OCI-LY3 (cell line): ENCODE results near the gene GVQW3.

Experiments used
- H2AFZ ChIP-seq: fragments of 200-600, 300-600 bp; shearing (Covaris generic); 2 replicates; pipeline ENCODE4 v1.6.0; 2014; ENCODE audit warnings: antibody characterized with exemption, low read depth, low read length
- H3K27ac ChIP-seq: fragments of 200-600, 300-600 bp; sonication (generic); 2 replicates; pipeline ENCODE4 v1.5.1; 2014; ENCODE audit warnings: mild to moderate bottlenecking, low read length, moderate library complexity, mixed read lengths
- H3K27me3 ChIP-seq: fragments of 200-600, 300-600 bp; sonication (generic); 2 replicates; pipeline ENCODE4 v1.6.1; 2014; ENCODE audit warnings: low read depth, low read length, mixed read lengths
- H3K36me3 ChIP-seq: fragments of 200-600, 300-600 bp; sonication (generic); replicated peaks from 2 replicates; pipeline ENCODE3; 2014; ENCODE audit warnings: low read depth, low read length, mixed read lengths
- H3K4me1 ChIP-seq: fragments of 300-600, 200-600 bp; sonication (generic); 2 replicates; pipeline ENCODE4 v1.6.1; 2014; ENCODE audit warnings: low read length, mixed read lengths
- H3K4me2 ChIP-seq: fragments of 200-600, 300-600 bp; sonication (generic); 2 replicates; pipeline ENCODE4 v1.6.1; 2014; ENCODE audit warnings: low read length, mixed read lengths
- H3K4me3 ChIP-seq: fragments of 300-600, 200-600 bp; sonication (generic); 2 replicates; pipeline ENCODE4 v1.5.1; 2014; ENCODE audit warnings: antibody characterized with exemption, mild to moderate bottlenecking, low read length, moderate library complexity
- H3K79me2 ChIP-seq: fragments of 300-600, 200-600 bp; shearing (Covaris generic); 2 replicates; pipeline ENCODE4 v1.6.1; 2014; ENCODE audit warnings: mild to moderate bottlenecking, low read length, mixed read lengths
- H3K9ac ChIP-seq: fragments of 300-600, 200-600 bp; shearing (Covaris generic); 2 replicates; pipeline ENCODE4 v1.6.0; 2014; ENCODE audit warnings: mild to moderate bottlenecking, low read length, moderate library complexity
- H3K9me3 ChIP-seq: fragments of 200-600, 300-600 bp; shearing (Covaris generic); 2 replicates; pipeline ENCODE4 v1.6.1; 2014; ENCODE audit warnings: low read length, mixed read lengths; ENCODE audit not compliant: insufficient read depth
- H4K20me1 ChIP-seq: fragments of 200-600, 300-600 bp; sonication (generic); 2 replicates; pipeline ENCODE4 v1.6.1; 2016; ENCODE audit warnings: low read length, mixed read lengths; ENCODE audit not compliant: insufficient read depth
- EZH2phosphoT487 ChIP-seq: fragments of 200-600 bp; shearing (Covaris generic); IDR thresholded peaks from 2 replicates; pipeline ENCODE4 v1.6.1; 2018; ENCODE audit warnings: antibody characterized with exemption, mixed run types, low read depth
- TF ChIP-seq, protein P1 (sequence below): fragments of 200-600, 300-600 bp; sonication (generic); IDR thresholded peaks from 2 replicates; pipeline ENCODE4 v1.5.1; 2014; ENCODE audit warnings: antibody characterized with exemption, low read length, low read depth

GVQW3 gene

DNA sequence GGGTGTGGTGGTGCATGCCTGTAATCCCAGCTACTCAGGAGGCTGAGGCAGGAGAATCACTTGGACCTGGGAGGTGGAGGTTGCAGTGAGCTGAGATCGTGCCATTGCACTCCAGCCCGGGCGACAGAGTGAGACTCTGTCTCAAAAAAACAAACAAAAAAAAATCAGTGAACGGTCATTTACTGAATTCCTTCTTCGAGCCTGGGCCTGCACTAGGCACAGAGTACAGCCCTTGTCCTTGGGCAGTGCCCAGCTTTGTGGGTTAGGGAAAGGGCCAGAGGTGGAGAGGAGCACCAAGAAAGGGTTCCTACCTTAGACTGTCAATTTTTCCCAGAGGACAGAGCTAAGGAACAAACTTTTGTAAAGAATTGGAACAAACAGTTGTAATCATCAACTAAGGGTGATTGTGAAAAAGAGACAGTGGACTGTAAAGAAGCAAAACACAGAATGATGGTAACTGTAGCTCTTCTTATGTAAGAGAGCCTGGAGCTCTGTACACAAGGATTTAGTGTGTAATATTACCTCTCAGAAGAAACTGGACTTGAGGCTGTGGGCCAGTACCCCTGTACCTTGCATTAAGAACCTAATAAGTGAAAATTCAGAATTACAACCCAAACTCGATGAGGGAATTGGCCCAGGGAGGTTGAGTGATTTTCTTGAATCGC is 10.8 kb downstream of the GVQW3 start:
- Histone ChIP-seq H3K36me3 (no peaks in the 10 kb centered on the region), H3K4me2 (no peak overlapping the region), H3K9me3 (no peaks in the 10 kb centered on the region), H3K9ac (no peak overlapping the region), H3K27me3 (peaks cover 36% of the 10 kb centered on the region), H3K4me1 (peaks cover 16% of the 10 kb centered on the region), H2AFZ (no peak overlapping the region), H4K20me1 (no peaks in the 10 kb centered on the region), H3K27ac (no peak overlapping the region), H3K4me3 (no peak overlapping the region), H3K79me2 (no peaks in the 10 kb centered on the region)
- TF ChIP-seq EZH2phosphoT487: no peak
- TF ChIP-seq, protein P1, sequence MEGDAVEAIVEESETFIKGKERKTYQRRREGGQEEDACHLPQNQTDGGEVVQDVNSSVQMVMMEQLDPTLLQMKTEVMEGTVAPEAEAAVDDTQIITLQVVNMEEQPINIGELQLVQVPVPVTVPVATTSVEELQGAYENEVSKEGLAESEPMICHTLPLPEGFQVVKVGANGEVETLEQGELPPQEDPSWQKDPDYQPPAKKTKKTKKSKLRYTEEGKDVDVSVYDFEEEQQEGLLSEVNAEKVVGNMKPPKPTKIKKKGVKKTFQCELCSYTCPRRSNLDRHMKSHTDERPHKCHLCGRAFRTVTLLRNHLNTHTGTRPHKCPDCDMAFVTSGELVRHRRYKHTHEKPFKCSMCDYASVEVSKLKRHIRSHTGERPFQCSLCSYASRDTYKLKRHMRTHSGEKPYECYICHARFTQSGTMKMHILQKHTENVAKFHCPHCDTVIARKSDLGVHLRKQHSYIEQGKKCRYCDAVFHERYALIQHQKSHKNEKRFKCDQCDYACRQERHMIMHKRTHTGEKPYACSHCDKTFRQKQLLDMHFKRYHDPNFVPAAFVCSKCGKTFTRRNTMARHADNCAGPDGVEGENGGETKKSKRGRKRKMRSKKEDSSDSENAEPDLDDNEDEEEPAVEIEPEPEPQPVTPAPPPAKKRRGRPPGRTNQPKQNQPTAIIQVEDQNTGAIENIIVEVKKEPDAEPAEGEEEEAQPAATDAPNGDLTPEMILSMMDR: no peak

DNA sequence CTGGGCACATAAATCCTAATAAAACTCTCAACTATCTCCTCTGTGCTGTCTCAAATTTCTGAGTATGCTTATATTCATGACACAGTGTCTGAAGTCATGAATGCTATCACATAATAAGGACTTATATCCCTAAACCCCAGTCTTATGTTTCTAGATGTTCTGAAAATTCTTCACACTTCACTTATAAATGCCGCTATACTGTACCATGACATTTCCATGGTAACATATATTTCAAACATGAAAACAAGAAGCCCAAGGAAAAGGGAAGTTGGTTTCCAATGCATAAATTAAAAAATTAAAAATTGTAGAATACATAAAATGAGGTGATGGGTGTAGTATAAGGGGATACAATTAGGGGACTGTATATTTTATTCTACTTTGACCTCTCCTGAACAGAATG is 11.7 kb downstream of the GVQW3 start:
- peaks cover 26% of the 10 kb centered on the region for H3K4me1 ChIP-seq
- H4K20me1 ChIP-seq: no peaks in the 10 kb centered on the region
- no peak overlapping the region for H3K4me2 ChIP-seq
- peaks cover 36% of the 10 kb centered on the region for H3K27me3 ChIP-seq
- H3K36me3 ChIP-seq: no peaks in the 10 kb centered on the region
- no peak overlapping the region for H3K9ac ChIP-seq
- no peak overlapping the region for H3K27ac ChIP-seq
- TF ChIP-seq, protein P1: no peak
- no peak for TF ChIP-seq EZH2phosphoT487
- no peaks in the 10 kb centered on the region for H3K9me3 ChIP-seq
- no peak overlapping the region for H3K4me3 ChIP-seq
- no peak overlapping the region for H2AFZ ChIP-seq
- H3K79me2 ChIP-seq: no peaks in the 10 kb centered on the region

DNA sequence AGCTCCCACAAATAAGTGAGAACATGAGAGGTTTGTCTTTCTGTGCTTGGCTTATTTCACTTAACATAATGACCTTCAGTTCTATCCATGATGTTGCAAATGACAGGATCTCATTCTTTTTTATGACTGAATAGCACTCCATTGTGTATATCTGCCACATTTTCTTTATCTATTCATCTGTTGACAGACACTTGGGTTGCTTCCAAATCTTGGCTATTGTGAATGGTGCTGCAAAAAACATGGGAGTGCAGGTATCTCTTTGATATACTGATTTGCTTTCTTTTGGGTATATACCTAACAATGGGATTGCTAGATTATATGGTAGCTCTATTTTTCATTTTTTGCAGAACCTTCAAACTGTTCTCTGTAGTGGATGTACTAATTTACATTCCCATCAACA is 13.3 kb downstream of the GVQW3 start:
- TF ChIP-seq EZH2phosphoT487: no peak
- TF ChIP-seq, protein P1: no peak
- no peaks in the 10 kb centered on the region for H4K20me1 ChIP-seq
- H3K9ac ChIP-seq: no peak overlapping the region
- H3K9me3 ChIP-seq: no peaks in the 10 kb centered on the region
- peaks cover 38% of the 10 kb centered on the region for H3K27me3 ChIP-seq
- no peaks in the 10 kb centered on the region for H3K36me3 ChIP-seq
- no peak overlapping the region for H2AFZ ChIP-seq
- no peak overlapping the region for H3K4me2 ChIP-seq
- H3K27ac ChIP-seq: no peak overlapping the region
- no peak overlapping the region for H3K4me3 ChIP-seq
- H3K4me1 ChIP-seq: peaks cover 30% of the 10 kb centered on the region
- no peaks in the 10 kb centered on the region for H3K79me2 ChIP-seq

DNA sequence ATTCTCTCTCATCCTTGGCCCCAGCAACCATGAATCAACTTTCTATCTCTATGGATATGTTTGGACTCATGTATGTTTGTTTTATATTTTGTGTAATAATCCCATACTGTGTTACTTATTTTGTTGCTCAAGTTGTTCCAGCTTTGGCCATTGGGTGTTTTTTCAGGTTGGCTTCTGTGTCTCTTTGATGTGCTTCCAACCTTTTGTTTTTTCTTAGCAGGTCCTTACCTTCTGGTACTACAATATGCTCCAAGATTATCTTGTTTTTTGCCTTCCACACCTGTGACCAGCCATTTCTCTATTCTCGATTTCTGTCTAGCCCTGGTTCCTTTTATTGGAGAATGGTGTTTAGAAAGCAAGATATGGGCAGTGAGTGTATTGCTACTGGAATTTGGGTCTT is 14.2 kb downstream of the GVQW3 start:
- Histone ChIP-seq H4K20me1 (no peaks in the 10 kb centered on the region), H3K36me3 (no peaks in the 10 kb centered on the region), H3K4me3 (no peak overlapping the region), H3K79me2 (no peaks in the 10 kb centered on the region), H2AFZ (no peak overlapping the region), H3K9me3 (no peaks in the 10 kb centered on the region), H3K9ac (no peak overlapping the region), H3K4me2 (no peak overlapping the region), H3K27me3 (peaks cover 36% of the 10 kb centered on the region), H3K4me1 (peaks cover 30% of the 10 kb centered on the region), H3K27ac (no peak overlapping the region)
- TF ChIP-seq, protein P1: no peak
- no peak for TF ChIP-seq EZH2phosphoT487
